Transverse colon (tissue), 4 donors: ENCODE measurements around the gene COX7A2. TPM values are rescaled to one million over a fixed set of nuclear protein-coding genes. Genes with fewer than 3 reads are reported as not detected.

Experiments
- DNase-seq: peaks from one replicate; pipeline ENCODE4 v3.0.0-alpha.2; 2019
- H3K27ac ChIP-seq, 4 donors: fragments of 200-600 bp; sonication (generic); 2 replicates each; pipeline ENCODE4 v1.5.1; 2016 to 2018; ENCODE audit warnings: inconsistent platforms in 4 of 4
- H3K27me3 ChIP-seq: fragments of 200-600 bp; sonication (generic); 2 replicates; pipeline ENCODE4 v1.5.1; 2017; ENCODE audit warnings: inconsistent platforms
- H3K36me3 ChIP-seq, 4 donors: fragments of 200-600 bp; sonication (generic); 2 replicates each; pipeline ENCODE4 v1.5.1; 2017 to 2019; ENCODE audit warnings: inconsistent platforms in 4 of 4
- H3K4me1 ChIP-seq, 4 donors: fragments of 200-600 bp; sonication (generic); 2 replicates each; pipeline ENCODE4 v1.5.1; 2017 to 2020; ENCODE audit warnings: inconsistent platforms in 4 of 4
- H3K4me3 ChIP-seq, 4 donors: fragments of 200-600 bp; sonication (generic); 1 replicate in 1 of 4; 2 replicates in 3 of 4; pipeline versions ENCODE4 v1.5.1 to v1.6.1; 2017 to 2019; ENCODE audit warnings: inconsistent platforms in 4 of 4
- H3K9me3 ChIP-seq, 2 donors: fragments of 200-600 bp; sonication (generic); 2 replicates each; pipeline ENCODE4 v1.5.1; 2017 to 2019; ENCODE audit warnings: inconsistent platforms in 2 of 2
- CTCF ChIP-seq, 5 experiments: fragments of 200-600 bp in 3 of 5; fragments of 450-650 bp in 2 of 5; sonication (generic) in 3 of 5; IDR thresholded peaks; 1 replicate in 2 of 5; 2 replicates in 3 of 5; pipeline ENCODE4 v1.5.1; 2016 to 2017; ENCODE audit warnings: antibody characterized with exemption in 5 of 5, inconsistent platforms in 3 of 5, mild to moderate bottlenecking in 2 of 5, moderate library complexity in 1 of 5
- EP300 ChIP-seq: sonication (generic); formaldehyde crosslinking; IDR thresholded peaks from one replicate; pipeline ENCODE4 v1.6.1; 2017; ENCODE audit warnings: antibody characterized with exemption, low read depth
- POLR2A ChIP-seq: fragments of 450-650 bp; IDR thresholded peaks from one replicate; pipeline ENCODE4 v1.6.1; 2016; ENCODE audit warnings: antibody characterized with exemption, mild to moderate bottlenecking, moderate library complexity
- POLR2AphosphoS5 ChIP-seq, 3 donors: sonication (generic); formaldehyde crosslinking; IDR thresholded peaks; one replicate each; pipeline ENCODE4 v1.6.1; 2016; ENCODE audit warnings: antibody characterized with exemption in 3 of 3
- WGBS, 2 donors: methylation state at CpG; one replicate each; pipeline ENCODE4 v1.1.5; 2018; ENCODE audit warnings: low coverage in 1 of 2; 5-methylcytosine and 5-hydroxymethylcytosine counted together
- in situ Hi-C, 4 donors: fragments of 200-750 bp; cut with MboI; loops; one replicate each; pipeline versions ENCODE4 v1.15.0 to v1.15.1; 2017; ENCODE audit warnings: low sequenced_read_pairs in 3 of 4, low pct_ligation_motif_present in 1 of 4, low pct_unique_long_range_greater_than_20kb in 1 of 4
- intact Hi-C: fragments of 100-400 bp; cut with DNase I; formaldehyde crosslinking; loops from one replicate; pipeline ENCODE4 v1.15.1; 2023; ENCODE audit warnings: low total_unique reads
- total RNA-seq, 4 donors: library from RNA; depleted of rRNA; stranded (reverse); fragments of >200 nt; gene quantifications; one replicate each; pipeline ENCODE4 v1.1.0, GENCODE V29; 2016

Gene COX7A2
- total RNA-seq, 4 donors from 2014 or later, result 146 to 469 (median 349) TPM

GRCh38 chr6:75262716-75263400, 19.3 kb upstream of the COX7A2 start:
- in situ Hi-C loops, result loop anchor here in 1 of 4 donors (10.0 kb wide), 1 partner anchor 272 kb away; no protein-coding TSS in a partner anchor
- Histone ChIP-seq H3K4me1 (peaks cover 0 to 15% (median 10%) of the 10 kb centered on the region in 4 donors), H3K9me3 (no peaks in the 10 kb centered on the region), H3K27ac (no peak overlapping the region), H3K27me3 (no peaks in the 10 kb centered on the region), H3K36me3 (peaks cover 0 to 35% (median 10%) of the 10 kb centered on the region in 4 donors), H3K4me3 (no peak overlapping the region)
- no peak for DNase-seq
- TF ChIP-seq POLR2AphosphoS5 (IDR thresholded peaks at IDR 0.05), result no peak
- no peak for TF ChIP-seq EP300
- no peak for TF ChIP-seq POLR2A
- no peak for TF ChIP-seq CTCF (IDR thresholded peaks at IDR 0.05)
- WGBS, 2 donors, result 87% methylated on average over 4 of the region's 4 CpGs
- intact Hi-C loops, result loop anchor here (10.0 kb wide), 1 partner anchor 262 kb away; no protein-coding TSS in a partner anchor

GRCh38 chr6:75261299-75261698, 17.7 kb upstream of the COX7A2 start:
- Histone ChIP-seq H3K27me3 (no peaks in the 10 kb centered on the region), H3K36me3 (peaks cover 0 to 37% (median 10%) of the 10 kb centered on the region in 4 donors), H3K9me3 (no peaks in the 10 kb centered on the region), H3K27ac (no peak overlapping the region), H3K4me1 (no peaks in the 10 kb centered on the region), H3K4me3 (no peak overlapping the region)
- in situ Hi-C loops, result loop anchor here in 1 of 4 donors (10.0 kb wide), 1 partner anchor 274 kb away; no protein-coding TSS in a partner anchor
- no peak for TF ChIP-seq POLR2A
- TF ChIP-seq CTCF (IDR thresholded peaks at IDR 0.05), result no peak
- TF ChIP-seq POLR2AphosphoS5 (IDR thresholded peaks at IDR 0.05), result no peak
- no peak for TF ChIP-seq EP300
- no peak for DNase-seq
- intact Hi-C loops, result loop anchor here (10.0 kb wide), 1 partner anchor 264 kb away; no protein-coding TSS in a partner anchor
- WGBS, 2 donors, result 96% methylated on average over 1 of the region's 1 CpG; no CpG with 5 or more reads in 1 of the 2 donors

GRCh38 chr6:75257343-75258087, 13.9 kb upstream of the COX7A2 start:
- peaks cover 0 to 30% (median 14%) of the 10 kb centered on the region in 4 donors for H3K36me3 ChIP-seq
- 100% methylated on average over 1 of the region's 1 CpG for WGBS, 2 donors

More at GRCh38 chr6:75257343-75258087, 13.9 kb upstream of the COX7A2 start:
- no peaks in the 10 kb centered on the region for H3K4me1 ChIP-seq
- no peak overlapping the region for H3K27ac ChIP-seq
- intact Hi-C loops, result loop anchor here (5.0 kb wide), 1 partner anchor 935 kb away; no protein-coding TSS in a partner anchor
- DNase-seq, result no peak
- H3K4me3 ChIP-seq, result no peak overlapping the region
- TF ChIP-seq POLR2AphosphoS5 (IDR thresholded peaks at IDR 0.05) (no peak), CTCF (IDR thresholded peaks at IDR 0.05) (no peak)
- no peaks in the 10 kb centered on the region for H3K27me3 ChIP-seq
- no peaks in the 10 kb centered on the region for H3K9me3 ChIP-seq
- in situ Hi-C loops, result no loop called here
